Skin epidermis (tissue), 12 donors: ENCODE data around the gene PRKCZ.
"Not testable (repeated sequence)": the region's sequence is repeated elsewhere in the genome, so short reads cannot be mapped to it uniquely, and the experiment has no call there.

Source experiments
- H3K27ac ChIP-seq, 21 experiments: fragments of 200-600 bp; sonication (generic) in 11 of 21; one replicate each; pipeline ENCODE4 v1.5.0; 2020; ENCODE audit warnings: mild to moderate bottlenecking in 3 of 21, inconsistent platforms in 2 of 21, moderate library complexity in 2 of 21
- H3K4me3 ChIP-seq, 7 experiments: fragments of 200-600 bp; sonication (generic) in 2 of 7; one replicate each; pipeline ENCODE4 v1.5.0; 2020; ENCODE audit warnings: inconsistent platforms in 2 of 7, mild to moderate bottlenecking in 2 of 7, moderate library complexity in 1 of 7

The PRKCZ gene

GRCh38 chr1:2080140-2080539 lies 29.9 kb downstream of the PRKCZ start:
- Histone ChIP-seq H3K27ac (no peak overlapping the region), H3K4me3 (no peak overlapping the region)

GRCh38 chr1:2080884-2081283 lies 30.7 kb downstream of the PRKCZ start:
- H3K27ac ChIP-seq = no peak overlapping the region

GRCh38 chr1:2081326-2081885 lies 31.2 kb downstream of the PRKCZ start:
- H3K27ac ChIP-seq = no peak overlapping the region
- no peak overlapping the region for H3K4me3 ChIP-seq

More at GRCh38 chr1:2080884-2081283, 30.7 kb downstream of the PRKCZ start:
- H3K4me3 ChIP-seq = no peak overlapping the region

- Histone ChIP-seq H3K27ac (no peak overlapping the region), H3K4me3 (no peak overlapping the region)
Observed at GRCh38 chr1:2082064-2082463, 31.9 kb downstream of the PRKCZ start.

- Histone ChIP-seq H3K27ac (no peak overlapping the region), H3K4me3 (no peak overlapping the region)
Observed at GRCh38 chr1:2083666-2084065, 33.5 kb downstream of the PRKCZ start.

GRCh38 chr1:2084306-2084705 lies 34.1 kb downstream of the PRKCZ start:
- Histone ChIP-seq H3K4me3 (no peak overlapping the region), H3K27ac (no peak overlapping the region)

GRCh38 chr1:2085080-2085479 lies 34.9 kb downstream of the PRKCZ start:
- H3K27ac ChIP-seq = no peak overlapping the region
- H3K4me3 ChIP-seq = no peak overlapping the region

- Histone ChIP-seq H3K4me3 (no peak overlapping the region), H3K27ac (no peak overlapping the region)
Observed at GRCh38 chr1:2086446-2087078, 36.4 kb downstream of the PRKCZ start.

- no peak overlapping the region for H3K4me3 ChIP-seq
- no peak overlapping the region for H3K27ac ChIP-seq
Observed at GRCh38 chr1:2087766-2088165, 37.6 kb downstream of the PRKCZ start.

GRCh38 chr1:2088458-2088857 lies 38.2 kb downstream of the PRKCZ start:
- Histone ChIP-seq H3K4me3 (no peak overlapping the region), H3K27ac (no peak overlapping the region)

GRCh38 chr1:2089051-2089450 lies 38.8 kb downstream of the PRKCZ start:
- no peak overlapping the region for H3K4me3 ChIP-seq
- H3K27ac ChIP-seq = no peak overlapping the region

- H3K4me3 ChIP-seq = no peak overlapping the region
- H3K27ac ChIP-seq = no peak overlapping the region
Observed at GRCh38 chr1:2090216-2090890, 40.1 kb downstream of the PRKCZ start.

GRCh38 chr1:2091611-2092604 lies 41.7 kb downstream of the PRKCZ start:
- Histone ChIP-seq H3K27ac (no peak overlapping the region), H3K4me3 (no peak overlapping the region)

GRCh38 chr1:2093055-2093454 lies 42.8 kb downstream of the PRKCZ start:
- Histone ChIP-seq H3K27ac (no peak overlapping the region), H3K4me3 (no peak overlapping the region)

- no peak overlapping the region for H3K27ac ChIP-seq
- no peak overlapping the region for H3K4me3 ChIP-seq
Observed at GRCh38 chr1:2093636-2094035, 43.4 kb downstream of the PRKCZ start.

- H3K4me3 ChIP-seq, H3K27ac ChIP-seq: not testable (repeated sequence)
Observed at GRCh38 chr1:2094269-2095158, 44.3 kb downstream of the PRKCZ start.

- H3K27ac ChIP-seq = no peak overlapping the region
- no peak overlapping the region for H3K4me3 ChIP-seq
Observed at GRCh38 chr1:2095394-2095793, 45.2 kb downstream of the PRKCZ start.

GRCh38 chr1:2095981-2096736 lies 45.9 kb downstream of the PRKCZ start:
- H3K4me3 ChIP-seq = no peak overlapping the region
- no peak overlapping the region for H3K27ac ChIP-seq
